Iris pigment epithelial cell (primary cell): ENCODE measurements around the gene RAD23A.
"Not testable (repeated sequence)": the region's sequence is repeated elsewhere in the genome, so short reads cannot be mapped to it uniquely, and the experiment has no call there.

Experiments
- DNase-seq: peaks from one replicate; pipeline ENCODE4 v3.0.0-alpha.2; 2011; ENCODE audit warnings: low read depth

Gene RAD23A

GRCh38 chr19:12945479-12946091, at the start of gene RAD23A:
RAD23A (plus strand) TSS chr19:12945862; CDS start chr19:12945949, 87 bp downstream.
- peak; percentile 97 for DNase-seq

GRCh38 chr19:12896460-12896859, 49.2 kb upstream of the RAD23A start:
- DNase-seq: no peak

GRCh38 chr19:12899891-12900518, 45.7 kb upstream of the RAD23A start:
- DNase-seq: no peak

- no peak for DNase-seq
Observed at GRCh38 chr19:12907166-12907565, 38.5 kb upstream of the RAD23A start.

- DNase-seq: no peak
Observed at GRCh38 chr19:12912571-12912970, 33.1 kb upstream of the RAD23A start.

GRCh38 chr19:12913011-12913561, 32.6 kb upstream of the RAD23A start:
- peak; percentile 60 for DNase-seq

- no peak for DNase-seq
Observed at GRCh38 chr19:12913851-12914690, 31.6 kb upstream of the RAD23A start.

- DNase-seq: not testable (repeated sequence)
Observed at GRCh38 chr19:12915860-12916259, 29.8 kb upstream of the RAD23A start.

- no peak for DNase-seq
Observed at GRCh38 chr19:12918253-12918652, 27.4 kb upstream of the RAD23A start.

GRCh38 chr19:12921047-12921446, 24.6 kb upstream of the RAD23A start:
- no peak for DNase-seq

- no peak for DNase-seq
Observed at GRCh38 chr19:12922959-12923358, 22.7 kb upstream of the RAD23A start.

- DNase-seq: no peak
Observed at GRCh38 chr19:12924621-12925310, 20.9 kb upstream of the RAD23A start.

- DNase-seq: no peak
Observed at GRCh38 chr19:12930002-12930645, 15.5 kb upstream of the RAD23A start.

GRCh38 chr19:12932392-12933286, 13.0 kb upstream of the RAD23A start:
- no peak for DNase-seq

GRCh38 chr19:12933287-12934072, 12.2 kb upstream of the RAD23A start, which contains the start of gene FARSA:
FARSA (minus strand) TSS chr19:12933711; CDS start chr19:12933696, 15 bp downstream.
- DNase-seq: peak; percentile 93

- DNase-seq: no peak
Observed at GRCh38 chr19:12935071-12935470, 10.6 kb upstream of the RAD23A start.

- DNase-seq: no peak
Observed at GRCh38 chr19:12936582-12936981, 9.1 kb upstream of the RAD23A start.

- DNase-seq: no peak
Observed at GRCh38 chr19:12937093-12937926, 8.4 kb upstream of the RAD23A start.
